Pancreas (tissue), 10 donors: ENCODE results near the gene CACNA2D3. TPM values are rescaled to one million over a fixed set of nuclear protein-coding genes. Genes with fewer than 3 reads are reported as not detected.

Experiments used
- ATAC-seq, 4 donors: fragments of 200-7000 bp; cut with Tn5 transposase; one replicate each; pipeline versions ENCODE4 v1.8.0 to v1.9.1; 2020; ENCODE audit warnings: mild to moderate bottlenecking in 4 of 4, moderate library complexity in 4 of 4
- DNase-seq, 6 donors: peaks; one replicate each; pipeline ENCODE4 v3.0.0-alpha.2; 2020
- FAIRE-seq: peaks from 2 replicates; lab custom pipeline; 2012; peaks lifted over from hg19 to GRCh38; lab: Jason Lieb, UNC
- H3K27ac ChIP-seq, 4 donors: fragments of 200-600 bp; sonication (generic); 1 replicate in 3 of 4; 2 replicates in 1 of 4; pipeline versions ENCODE4 v1.5.0 to v1.8.0; 2020
- H3K27me3 ChIP-seq, 4 donors: fragments of 200-600 bp; one replicate each; pipeline ENCODE4 v1.8.0; 2021
- H3K36me3 ChIP-seq, 3 donors: fragments of 200-600 bp; sonication (generic) in 1 of 3; one replicate each; pipeline versions ENCODE4 v1.5.0 to v1.8.0; 2020 to 2021
- H3K4me1 ChIP-seq, 3 donors: fragments of 200-600 bp; one replicate each; pipeline ENCODE4 v1.8.0; 2021
- H3K4me3 ChIP-seq, 4 donors: fragments of 200-600 bp; sonication (generic) in 2 of 4; one replicate each; pipeline versions ENCODE4 v1.5.0 to v1.8.0; 2020 to 2021
- H3K9me3 ChIP-seq, 4 donors: fragments of 200-600 bp; one replicate each; pipeline ENCODE4 v1.8.0; 2021
- WGBS, 2 donors: extraction: QIAGEN DNeasy Blood & Tissue Kit; methylation state at CpG; one replicate each; pipeline ENCODE4 v1.1.7; 2013; 5-methylcytosine and 5-hydroxymethylcytosine counted together
- intact Hi-C, 3 donors: fragments of 100-400 bp; cut with DNase I; formaldehyde crosslinking; loops; one replicate each; pipeline versions ENCODE4 v1.11.1 to v1.14.2; 2022
- polyA plus RNA-seq, 2 donors: library from polyadenylated mRNA; stranded (reverse); fragments of 200-250 nt; gene quantifications; one replicate each; pipeline ENCODE4 v1.2.3, GENCODE V29; 2013
- total RNA-seq, 6 donors: library from RNA; stranded (reverse); fragmentation: NEBNext Ultra II Directional in 4 of 6; extraction: Animal tissue kit (Norgen Biotek cat#: 25700) in 4 of 6; gene quantifications; one replicate each; pipeline versions ENCODE4 v1.2.1 to v1.2.4, GENCODE V29; 2021 to 2023
- TF ChIP-seq, protein P1 (sequence below), 4 donors: fragments of 200-600 bp; sonication (generic) in 3 of 4; IDR thresholded peaks; one replicate each; pipeline versions ENCODE4 v1.5.0 to v1.8.0; 2021; ENCODE audit warnings: antibody characterized with exemption in 4 of 4
- donor health status: healthy with polysubstance abuse.
- donor health status: DM: no; HTN: no; CAD: no; lungs with moderate emphysema.
- donor health status: DM: no; HTN: no; CAD: no.
- donor health status: control.
- donor health status: control.
- donor health status: Bipolar disorder and iron deficiency.
- donor health status: DM: yes; HTN: yes; CAD: no.
- donor health status: DM: no; HTN: no; CAD: no.
- donor health status: DM: no; HTN: no; CAD: no.
- donor health status: DM: yes; HTN: yes; CAD: no.

The CACNA2D3 gene
- total and polyA plus RNA-seq, 8 donors: 0.19 to 0.75 (median 0.37) TPM; not detected in 2

DNA sequence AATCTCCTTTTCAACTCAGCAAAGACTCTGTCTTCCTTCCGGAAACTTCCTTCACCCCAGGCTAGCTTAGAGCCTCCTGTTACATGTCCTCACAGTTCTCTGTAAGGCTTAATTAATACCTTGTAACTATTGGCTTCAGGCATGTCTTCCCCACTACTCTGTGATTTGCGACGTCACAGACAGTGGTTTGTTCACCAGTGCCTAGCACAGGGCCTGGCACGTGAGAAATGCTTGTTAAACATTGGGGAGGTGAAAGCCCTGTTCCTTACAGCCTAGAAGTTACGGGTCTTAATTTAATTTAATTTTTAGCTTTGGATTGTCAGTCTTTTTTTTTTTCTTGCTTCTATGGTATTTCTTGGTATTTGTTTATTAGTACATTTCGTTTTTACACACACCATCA is 36.4 kb upstream of the CACNA2D3 start:
- Histone ChIP-seq H3K4me1 (peaks cover 0 to 4% (median 0%) of the 10 kb centered on the region in 3 donors), H3K27me3 (peaks cover 0 to 7% (median 3%) of the 10 kb centered on the region in 4 donors), H3K36me3 (no peaks in the 10 kb centered on the region), H3K4me3 (no peak overlapping the region), H3K9me3 (no peaks in the 10 kb centered on the region), H3K27ac (no peak overlapping the region)
- no peak for ATAC-seq
- intact Hi-C loops: no loop called here
- TF ChIP-seq, protein P1, sequence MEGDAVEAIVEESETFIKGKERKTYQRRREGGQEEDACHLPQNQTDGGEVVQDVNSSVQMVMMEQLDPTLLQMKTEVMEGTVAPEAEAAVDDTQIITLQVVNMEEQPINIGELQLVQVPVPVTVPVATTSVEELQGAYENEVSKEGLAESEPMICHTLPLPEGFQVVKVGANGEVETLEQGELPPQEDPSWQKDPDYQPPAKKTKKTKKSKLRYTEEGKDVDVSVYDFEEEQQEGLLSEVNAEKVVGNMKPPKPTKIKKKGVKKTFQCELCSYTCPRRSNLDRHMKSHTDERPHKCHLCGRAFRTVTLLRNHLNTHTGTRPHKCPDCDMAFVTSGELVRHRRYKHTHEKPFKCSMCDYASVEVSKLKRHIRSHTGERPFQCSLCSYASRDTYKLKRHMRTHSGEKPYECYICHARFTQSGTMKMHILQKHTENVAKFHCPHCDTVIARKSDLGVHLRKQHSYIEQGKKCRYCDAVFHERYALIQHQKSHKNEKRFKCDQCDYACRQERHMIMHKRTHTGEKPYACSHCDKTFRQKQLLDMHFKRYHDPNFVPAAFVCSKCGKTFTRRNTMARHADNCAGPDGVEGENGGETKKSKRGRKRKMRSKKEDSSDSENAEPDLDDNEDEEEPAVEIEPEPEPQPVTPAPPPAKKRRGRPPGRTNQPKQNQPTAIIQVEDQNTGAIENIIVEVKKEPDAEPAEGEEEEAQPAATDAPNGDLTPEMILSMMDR (IDR thresholded peaks at IDR 0.05): no peak
- WGBS, 2 donors: 67 to 71% methylated on average over 6 of the region's 6 CpGs
- no peak for DNase-seq
- no peak for FAIRE-seq

GRCh38 chr3:54086652-54087405 is 35.5 kb upstream of the CACNA2D3 start:
- Histone ChIP-seq H3K4me1 (peaks cover 0 to 4% (median 0%) of the 10 kb centered on the region in 3 donors), H3K27me3 (peaks cover 0 to 12% (median 3%) of the 10 kb centered on the region in 4 donors), H3K36me3 (no peaks in the 10 kb centered on the region), H3K4me3 (no peak overlapping the region), H3K9me3 (no peaks in the 10 kb centered on the region), H3K27ac (no peak overlapping the region)
- DNase-seq (no peak), FAIRE-seq (no peak), ATAC-seq (no peak)
- TF ChIP-seq, protein P1 (IDR thresholded peaks at IDR 0.05): no peak
- intact Hi-C loops: no loop called here
- 79 to 82% methylated on average over 8 of the region's 8 CpGs for WGBS, 2 donors

- peaks cover 0 to 12% (median 3%) of the 10 kb centered on the region in 4 donors for H3K27me3 ChIP-seq
- no peaks in the 10 kb centered on the region for H3K9me3 ChIP-seq
- H3K4me1 ChIP-seq: peaks cover 0 to 4% (median 0%) of the 10 kb centered on the region in 3 donors
- FAIRE-seq (no peak), ATAC-seq (peak in 3 of 4 donors; percentile 32 to 47 (median 42)), DNase-seq (peak in 1 of 6 donors; percentile 48)
- TF ChIP-seq, protein P1 (IDR thresholded peaks at IDR 0.05): no peak
- intact Hi-C loops: no loop called here
- WGBS, 2 donors: 25% methylated on average over 51 to 54 of the region's 54 CpGs
- H3K27ac ChIP-seq: no peak overlapping the region
- H3K36me3 ChIP-seq: no peaks in the 10 kb centered on the region
- no peak overlapping the region for H3K4me3 ChIP-seq
Observed at GRCh38 chr3:54087581-54088410, 34.6 kb upstream of the CACNA2D3 start.

GRCh38 chr3:54093491-54094248 is 28.7 kb upstream of the CACNA2D3 start:
- Histone ChIP-seq H3K4me3 (no peak overlapping the region), H3K9me3 (no peaks in the 10 kb centered on the region), H3K27ac (no peak overlapping the region), H3K27me3 (peaks cover 0 to 5% (median 0%) of the 10 kb centered on the region in 4 donors), H3K36me3 (no peaks in the 10 kb centered on the region), H3K4me1 (peaks cover 0 to 4% (median 0%) of the 10 kb centered on the region in 3 donors)
- no peak for ATAC-seq
- 77 to 88% methylated on average over 5 of the region's 5 CpGs for WGBS, 2 donors
- FAIRE-seq: no peak
- TF ChIP-seq, protein P1 (IDR thresholded peaks at IDR 0.05): no peak
- intact Hi-C loops: no loop called here
- DNase-seq: no peak
